Cortex of kidney (tissue), 1 donor: ENCODE results near the gene C5orf46.

Experiments used
- DNase-seq: peaks from one replicate; lab custom pipeline; 2025; lab: John Stamatoyannopoulos, UW

Gene C5orf46

GRCh38 chr5:147858565-147858964, 47.8 kb downstream of the C5orf46 start:
- no peak for DNase-seq

- DNase-seq = no peak
Measured at GRCh38 chr5:147857302-147858129, 48.8 kb downstream of the C5orf46 start.

GRCh38 chr5:147856801-147857200, 49.5 kb downstream of the C5orf46 start:
- no peak for DNase-seq

GRCh38 chr5:147855774-147856069, 50.6 kb downstream of the C5orf46 start:
- DNase-seq = no peak

GRCh38 chr5:147854894-147855773, 51.2 kb downstream of the C5orf46 start:
- DNase-seq = no peak

- DNase-seq = no peak
Measured at GRCh38 chr5:147854331-147854730, 52.0 kb downstream of the C5orf46 start.

- no peak for DNase-seq
Measured at GRCh38 chr5:147853372-147853987, 52.9 kb downstream of the C5orf46 start.

- DNase-seq = no peak
Measured at GRCh38 chr5:147852365-147852764, 54.0 kb downstream of the C5orf46 start.

- DNase-seq = no peak
Measured at GRCh38 chr5:147851578-147851977, 54.8 kb downstream of the C5orf46 start.

GRCh38 chr5:147849226-147849625, 57.1 kb downstream of the C5orf46 start:
- no peak for DNase-seq

- no peak for DNase-seq
Measured at GRCh38 chr5:147845618-147846017, 60.7 kb downstream of the C5orf46 start.

GRCh38 chr5:147844846-147845245, 61.5 kb downstream of the C5orf46 start:
- DNase-seq = no peak

GRCh38 chr5:147842869-147843268, 63.5 kb downstream of the C5orf46 start:
- no peak for DNase-seq
